HFF-Myc (cell line): ENCODE results near the gene PPP1R14D.

Experiments
- DNase-seq: peaks from one replicate; pipeline ENCODE4 v3.0.0-alpha.2; 2011; ENCODE audit warnings: low read depth; ENCODE audit errors: extremely low read depth
- H3K4me3 ChIP-seq: replicated peaks from 2 replicates; pipeline ENCODE4 v1.5.1; 2011; ENCODE audit warnings: low read depth, mild to moderate bottlenecking, control low read depth, low read length
- TF ChIP-seq, protein P1 (sequence below): IDR thresholded peaks from 2 replicates; pipeline ENCODE4 v1.5.1; 2012; ENCODE audit warnings: mild to moderate bottlenecking, low read depth, low read length, control low read depth; ENCODE audit errors: missing control alignments

The PPP1R14D gene

DNA sequence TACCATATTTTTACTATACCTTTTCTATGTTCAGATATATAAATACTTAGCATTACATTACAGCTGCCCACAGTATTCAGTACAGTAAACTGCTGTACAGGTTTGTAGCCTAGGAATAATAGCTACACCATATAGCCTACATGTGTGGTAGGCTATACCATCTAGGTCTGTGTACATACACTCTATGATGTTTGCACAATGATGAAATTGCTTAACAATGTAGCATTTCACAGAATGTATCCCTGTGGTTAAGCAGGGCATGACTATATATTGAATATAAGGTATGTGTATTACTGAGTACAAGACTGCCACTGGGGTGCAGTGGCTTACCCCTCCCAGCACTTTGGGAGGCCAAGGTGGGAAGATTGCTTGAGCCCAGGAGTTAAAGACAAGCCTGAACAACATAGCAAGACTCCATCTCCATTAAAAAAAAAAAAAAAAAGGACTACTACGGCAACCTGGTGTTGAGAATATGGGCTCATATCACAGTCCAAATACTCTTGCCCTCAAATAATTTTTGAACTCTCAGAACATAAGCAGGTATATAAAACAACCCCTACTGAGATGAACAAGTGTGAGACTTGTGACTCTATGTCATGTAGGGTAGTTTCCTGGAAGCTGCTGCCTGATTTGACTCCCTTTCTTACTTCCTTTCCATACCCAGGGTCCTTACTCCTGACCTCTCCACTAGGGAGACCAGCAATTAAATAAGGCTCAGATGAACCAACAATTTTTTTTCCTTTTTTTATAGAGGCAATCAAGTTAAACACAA is 4.8 kb downstream of the PPP1R14D start:
- H3K4me3 ChIP-seq, result no peak overlapping the region
- TF ChIP-seq, protein P1, sequence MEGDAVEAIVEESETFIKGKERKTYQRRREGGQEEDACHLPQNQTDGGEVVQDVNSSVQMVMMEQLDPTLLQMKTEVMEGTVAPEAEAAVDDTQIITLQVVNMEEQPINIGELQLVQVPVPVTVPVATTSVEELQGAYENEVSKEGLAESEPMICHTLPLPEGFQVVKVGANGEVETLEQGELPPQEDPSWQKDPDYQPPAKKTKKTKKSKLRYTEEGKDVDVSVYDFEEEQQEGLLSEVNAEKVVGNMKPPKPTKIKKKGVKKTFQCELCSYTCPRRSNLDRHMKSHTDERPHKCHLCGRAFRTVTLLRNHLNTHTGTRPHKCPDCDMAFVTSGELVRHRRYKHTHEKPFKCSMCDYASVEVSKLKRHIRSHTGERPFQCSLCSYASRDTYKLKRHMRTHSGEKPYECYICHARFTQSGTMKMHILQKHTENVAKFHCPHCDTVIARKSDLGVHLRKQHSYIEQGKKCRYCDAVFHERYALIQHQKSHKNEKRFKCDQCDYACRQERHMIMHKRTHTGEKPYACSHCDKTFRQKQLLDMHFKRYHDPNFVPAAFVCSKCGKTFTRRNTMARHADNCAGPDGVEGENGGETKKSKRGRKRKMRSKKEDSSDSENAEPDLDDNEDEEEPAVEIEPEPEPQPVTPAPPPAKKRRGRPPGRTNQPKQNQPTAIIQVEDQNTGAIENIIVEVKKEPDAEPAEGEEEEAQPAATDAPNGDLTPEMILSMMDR, result no peak
- DNase-seq, result no peak

DNA sequence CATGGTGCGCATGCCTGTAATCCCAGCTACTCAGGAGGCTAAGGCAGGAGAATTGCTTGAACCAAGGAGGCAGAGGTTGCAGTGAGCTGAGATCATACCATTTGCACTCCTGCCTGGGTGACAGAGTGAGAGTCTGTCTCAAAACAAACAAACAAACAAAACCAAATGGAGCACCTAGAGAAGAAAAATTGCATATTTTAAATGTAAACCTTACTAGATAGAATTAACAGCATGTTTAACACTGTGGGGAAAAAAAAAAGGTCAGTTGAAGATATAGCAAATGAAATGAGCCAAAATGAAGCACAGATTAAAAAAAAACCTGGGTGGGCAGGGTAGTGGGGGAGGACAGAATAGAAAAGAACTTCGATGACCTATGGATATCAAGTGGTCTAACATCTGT is 7.3 kb downstream of the PPP1R14D start:
- DNase-seq, result no peak
- TF ChIP-seq, protein P1, result no peak

DNA sequence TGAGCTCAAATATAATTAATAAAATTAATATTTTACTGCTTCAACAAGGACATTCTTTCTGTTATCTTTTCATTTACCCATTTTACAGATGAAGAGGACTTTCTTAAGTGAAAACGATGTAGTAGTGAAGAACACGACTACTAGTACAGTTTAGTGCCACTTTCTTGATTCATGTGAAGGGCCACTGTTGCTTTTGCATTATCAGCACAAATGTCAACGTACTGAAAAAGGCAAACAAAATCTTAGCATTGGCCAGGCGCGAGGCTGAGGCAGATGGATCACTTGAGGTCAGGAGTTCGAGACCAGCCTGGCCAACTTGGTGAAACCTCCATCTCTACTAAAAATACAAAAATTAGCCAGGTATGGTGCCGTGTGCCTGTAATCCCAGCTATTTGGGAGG is 9.5 kb downstream of the PPP1R14D start:
- TF ChIP-seq, protein P1, result no peak
- no peak for DNase-seq
- no peak overlapping the region for H3K4me3 ChIP-seq

More for the DNA sequence above, 7.3 kb downstream of the PPP1R14D start:
- H3K4me3 ChIP-seq, result no peak overlapping the region

DNA sequence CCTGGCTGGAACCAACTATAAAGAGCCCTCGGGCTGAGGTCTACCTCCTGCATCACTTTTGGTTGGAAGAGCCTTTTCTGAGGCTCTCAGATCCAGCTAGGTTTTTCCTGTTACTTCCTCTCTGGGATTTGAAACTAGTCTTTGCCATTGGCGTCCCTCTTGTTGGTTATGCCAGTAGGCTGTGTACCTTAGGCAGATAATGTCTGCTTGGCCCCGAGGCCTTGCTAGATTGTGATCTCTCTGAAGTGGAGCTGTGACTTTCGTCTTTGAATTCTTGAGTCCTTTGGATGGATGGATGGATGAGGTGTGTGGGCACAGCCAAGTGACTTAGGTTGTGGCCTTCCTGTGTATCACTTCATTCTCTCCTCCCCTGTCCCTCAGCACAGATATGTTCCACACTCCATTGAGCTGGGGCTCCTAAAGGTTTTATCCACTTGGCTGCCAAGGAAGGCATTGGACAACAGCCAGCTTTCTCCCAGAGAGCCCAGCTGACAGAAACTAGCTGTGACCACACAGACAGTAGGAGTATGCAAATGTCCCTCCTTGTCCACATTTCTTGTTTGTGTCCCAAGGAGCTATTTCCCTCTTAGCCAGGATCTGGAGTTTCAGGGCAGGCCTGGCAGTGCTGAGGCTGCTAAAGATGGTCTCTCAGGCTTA is 13.3 kb downstream of the PPP1R14D start:
- H3K4me3 ChIP-seq, result no peak overlapping the region
- TF ChIP-seq, protein P1, result no peak
- no peak for DNase-seq

DNA sequence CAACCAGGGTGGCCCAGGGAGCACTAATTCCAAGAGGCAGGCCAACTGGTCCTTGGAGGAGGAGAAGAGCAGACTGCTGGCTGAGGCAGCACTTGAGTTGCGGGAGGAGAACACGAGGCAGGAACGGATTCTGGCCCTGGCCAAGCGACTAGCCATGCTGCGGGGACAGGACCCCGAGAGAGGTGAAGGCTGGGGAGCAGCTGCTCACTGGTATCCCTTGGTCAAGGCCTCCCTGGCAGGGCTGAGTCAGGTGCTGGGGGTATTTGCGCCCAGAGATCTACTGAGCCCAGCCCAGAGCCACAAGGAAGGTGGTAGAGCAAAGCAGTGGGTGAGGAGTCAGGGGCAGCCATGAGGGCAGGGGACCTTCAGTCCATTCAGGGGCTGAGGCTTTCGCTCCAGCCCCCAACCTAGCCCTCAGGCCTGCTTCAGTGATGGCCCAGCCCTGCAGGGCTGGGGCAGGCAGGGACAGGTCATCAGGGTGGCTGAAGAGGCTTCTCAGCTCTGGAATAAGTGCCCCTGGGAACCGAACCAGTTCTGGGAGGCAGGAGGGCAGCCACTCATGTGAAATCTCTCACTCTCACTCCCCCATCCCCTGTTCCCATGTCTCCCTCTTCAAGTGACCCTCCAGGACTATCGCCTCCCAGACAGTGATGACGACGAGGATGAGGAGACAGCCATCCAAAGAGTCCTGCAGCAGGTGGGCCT is 15.6 kb downstream of the PPP1R14D start:
- H3K4me3 ChIP-seq, result no peak overlapping the region
- DNase-seq, result no peak
- TF ChIP-seq, protein P1, result no peak

DNA sequence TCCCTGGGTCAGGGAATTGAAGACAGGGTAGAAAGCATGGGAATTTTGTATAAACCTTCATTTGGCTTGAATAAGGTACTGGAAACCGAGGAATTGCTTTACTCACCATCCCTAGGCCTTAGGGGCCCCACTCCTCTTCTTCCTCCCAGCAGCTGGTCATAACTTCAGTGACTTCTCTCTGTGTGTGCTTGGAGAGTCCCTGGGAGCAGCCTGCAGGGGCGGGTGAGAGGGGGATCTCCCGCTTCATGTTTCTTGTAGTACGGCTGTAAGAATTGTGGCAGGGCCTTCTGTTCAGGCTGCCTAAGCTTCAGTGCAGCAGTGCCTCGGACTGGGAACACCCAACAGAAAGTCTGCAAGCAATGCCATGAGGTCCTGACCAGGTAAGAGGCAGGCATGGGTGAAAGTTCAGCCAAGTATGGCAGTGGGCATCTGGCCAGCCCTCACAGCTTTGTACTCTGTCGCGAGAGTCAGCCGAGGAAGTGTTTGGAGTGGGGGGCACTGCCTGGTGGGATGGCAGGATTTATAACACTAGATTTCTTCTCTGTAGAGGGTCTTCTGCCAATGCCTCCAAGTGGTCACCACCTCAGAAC is 19.6 kb downstream of the PPP1R14D start:
- no peak overlapping the region for H3K4me3 ChIP-seq
- DNase-seq, result no peak
- TF ChIP-seq, protein P1, result no peak
